AG09309 (cell line): ENCODE data around the gene IGSF10.
"Not testable (repeated sequence)": the region's sequence is repeated elsewhere in the genome, so short reads cannot be mapped to it uniquely, and the experiment has no call there.

Source experiments
- DNase-seq: peaks from one replicate; pipeline ENCODE4 v3.0.0-alpha.2; 2010; ENCODE audit warnings: low read depth
- H3K4me3 ChIP-seq: 2 replicates; pipeline ENCODE4 v1.5.1; 2011; ENCODE audit warnings: mild to moderate bottlenecking, low read depth, low read length, moderate library complexity; ENCODE audit not compliant: control insufficient read depth
- CTCF ChIP-seq: IDR thresholded peaks from 2 replicates; pipeline ENCODE4 v1.5.1; 2011; ENCODE audit warnings: mild to moderate bottlenecking, low read depth, low read length, inconsistent platforms; ENCODE audit not compliant: insufficient read depth, control insufficient read depth; ENCODE audit errors: missing control alignments

The IGSF10 gene, protein sequence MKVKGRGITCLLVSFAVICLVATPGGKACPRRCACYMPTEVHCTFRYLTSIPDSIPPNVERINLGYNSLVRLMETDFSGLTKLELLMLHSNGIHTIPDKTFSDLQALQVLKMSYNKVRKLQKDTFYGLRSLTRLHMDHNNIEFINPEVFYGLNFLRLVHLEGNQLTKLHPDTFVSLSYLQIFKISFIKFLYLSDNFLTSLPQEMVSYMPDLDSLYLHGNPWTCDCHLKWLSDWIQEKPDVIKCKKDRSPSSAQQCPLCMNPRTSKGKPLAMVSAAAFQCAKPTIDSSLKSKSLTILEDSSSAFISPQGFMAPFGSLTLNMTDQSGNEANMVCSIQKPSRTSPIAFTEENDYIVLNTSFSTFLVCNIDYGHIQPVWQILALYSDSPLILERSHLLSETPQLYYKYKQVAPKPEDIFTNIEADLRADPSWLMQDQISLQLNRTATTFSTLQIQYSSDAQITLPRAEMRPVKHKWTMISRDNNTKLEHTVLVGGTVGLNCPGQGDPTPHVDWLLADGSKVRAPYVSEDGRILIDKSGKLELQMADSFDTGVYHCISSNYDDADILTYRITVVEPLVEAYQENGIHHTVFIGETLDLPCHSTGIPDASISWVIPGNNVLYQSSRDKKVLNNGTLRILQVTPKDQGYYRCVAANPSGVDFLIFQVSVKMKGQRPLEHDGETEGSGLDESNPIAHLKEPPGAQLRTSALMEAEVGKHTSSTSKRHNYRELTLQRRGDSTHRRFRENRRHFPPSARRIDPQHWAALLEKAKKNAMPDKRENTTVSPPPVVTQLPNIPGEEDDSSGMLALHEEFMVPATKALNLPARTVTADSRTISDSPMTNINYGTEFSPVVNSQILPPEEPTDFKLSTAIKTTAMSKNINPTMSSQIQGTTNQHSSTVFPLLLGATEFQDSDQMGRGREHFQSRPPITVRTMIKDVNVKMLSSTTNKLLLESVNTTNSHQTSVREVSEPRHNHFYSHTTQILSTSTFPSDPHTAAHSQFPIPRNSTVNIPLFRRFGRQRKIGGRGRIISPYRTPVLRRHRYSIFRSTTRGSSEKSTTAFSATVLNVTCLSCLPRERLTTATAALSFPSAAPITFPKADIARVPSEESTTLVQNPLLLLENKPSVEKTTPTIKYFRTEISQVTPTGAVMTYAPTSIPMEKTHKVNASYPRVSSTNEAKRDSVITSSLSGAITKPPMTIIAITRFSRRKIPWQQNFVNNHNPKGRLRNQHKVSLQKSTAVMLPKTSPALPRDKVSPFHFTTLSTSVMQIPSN (N-terminal part only)

DNA sequence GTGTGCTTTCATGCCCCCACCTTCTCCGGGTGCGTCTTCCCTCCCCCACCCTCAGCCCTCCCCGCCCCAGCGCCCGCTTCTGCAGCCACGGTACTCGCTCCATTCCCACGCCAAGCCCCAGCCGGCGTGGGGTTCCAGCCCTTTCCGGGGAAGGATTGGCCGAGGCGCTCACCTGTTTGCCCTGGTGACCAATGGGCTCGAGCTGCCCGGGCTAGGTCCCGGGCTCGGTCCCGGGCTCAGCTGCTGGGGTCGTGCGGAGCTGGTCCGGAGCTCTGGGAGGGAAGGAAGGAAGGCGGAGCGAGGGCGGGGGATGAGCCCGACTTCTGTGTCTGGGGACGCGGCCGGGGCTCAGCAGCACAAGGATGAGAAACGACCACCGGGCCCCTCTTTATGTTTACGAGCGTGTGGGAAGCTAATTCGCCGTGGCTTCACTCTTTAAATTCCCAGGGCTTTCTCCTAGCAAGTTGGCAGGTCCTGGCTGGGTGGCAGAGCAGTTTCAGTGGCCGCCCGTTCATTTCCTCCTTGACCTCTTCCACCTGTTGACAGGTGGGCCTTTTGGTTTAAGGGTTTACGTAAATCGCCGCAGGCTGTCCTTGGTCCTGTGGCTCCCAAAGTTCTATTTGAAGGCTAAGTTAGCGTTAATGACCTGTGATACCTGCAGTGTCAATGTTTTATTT lies at the start of gene IGSF10:
Gene IGSF10, minus strand, starts transcription at position 288 of the 677 bp plus-strand sequence. CDS start 2,352 bp downstream, outside the sequence.
- H3K4me3 ChIP-seq: peak within 1 kb of the TSS; percentile 47
- DNase-seq: no peak
- no peak for TF ChIP-seq CTCF

- DNase-seq, H3K4me3 ChIP-seq: not testable (repeated sequence)
These were observed 48.7 kb upstream of the IGSF10 start for GRCh38 chr3:151509468-151510135.

DNA sequence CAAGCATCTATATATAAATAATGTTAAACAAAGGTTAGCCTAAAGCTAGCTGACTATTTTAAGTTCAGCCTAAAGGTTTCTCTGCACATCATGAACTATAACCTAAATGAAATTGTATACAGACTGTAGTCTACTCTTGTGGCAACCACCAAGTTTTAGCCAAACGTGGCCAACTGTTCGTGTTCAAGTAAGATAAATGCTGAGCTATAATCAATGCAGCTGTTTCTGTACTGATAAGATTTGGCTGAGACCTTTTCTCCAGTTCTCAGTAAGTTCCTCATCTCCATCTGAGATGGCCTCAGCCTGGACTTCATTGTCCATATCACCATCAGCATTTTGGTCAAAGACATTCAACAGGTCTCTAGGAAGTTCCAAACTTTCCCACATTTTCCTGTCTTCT lies 43.7 kb upstream of the IGSF10 start:
- DNase-seq: no peak
- no peak overlapping the region for H3K4me3 ChIP-seq
- TF ChIP-seq CTCF: no peak

DNA sequence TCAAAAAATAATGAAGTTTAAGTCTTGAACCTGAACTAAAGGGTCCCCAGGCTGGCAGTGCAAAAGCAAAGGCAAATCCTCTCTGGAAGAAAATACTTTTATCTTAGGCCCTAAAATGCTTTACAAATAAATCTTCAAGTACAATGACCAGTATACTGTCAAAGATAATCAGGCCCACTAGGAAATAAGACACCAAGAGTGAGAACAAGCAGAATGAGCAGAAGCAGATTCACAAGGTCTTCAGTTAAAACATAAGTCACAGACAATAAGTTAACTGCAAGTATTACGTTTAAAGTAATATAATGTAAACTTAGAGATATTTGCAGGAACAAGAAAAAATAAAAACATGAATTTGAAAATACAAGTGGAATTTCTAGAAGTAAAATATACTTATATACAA lies 42.2 kb upstream of the IGSF10 start:
- DNase-seq: no peak
- TF ChIP-seq CTCF: no peak
- H3K4me3 ChIP-seq: no peak overlapping the region

- no peak for TF ChIP-seq CTCF
- H3K4me3 ChIP-seq: no peak overlapping the region
- DNase-seq: no peak
These were observed 41.2 kb upstream of the IGSF10 start for GRCh38 chr3:151501923-151502632.

DNA sequence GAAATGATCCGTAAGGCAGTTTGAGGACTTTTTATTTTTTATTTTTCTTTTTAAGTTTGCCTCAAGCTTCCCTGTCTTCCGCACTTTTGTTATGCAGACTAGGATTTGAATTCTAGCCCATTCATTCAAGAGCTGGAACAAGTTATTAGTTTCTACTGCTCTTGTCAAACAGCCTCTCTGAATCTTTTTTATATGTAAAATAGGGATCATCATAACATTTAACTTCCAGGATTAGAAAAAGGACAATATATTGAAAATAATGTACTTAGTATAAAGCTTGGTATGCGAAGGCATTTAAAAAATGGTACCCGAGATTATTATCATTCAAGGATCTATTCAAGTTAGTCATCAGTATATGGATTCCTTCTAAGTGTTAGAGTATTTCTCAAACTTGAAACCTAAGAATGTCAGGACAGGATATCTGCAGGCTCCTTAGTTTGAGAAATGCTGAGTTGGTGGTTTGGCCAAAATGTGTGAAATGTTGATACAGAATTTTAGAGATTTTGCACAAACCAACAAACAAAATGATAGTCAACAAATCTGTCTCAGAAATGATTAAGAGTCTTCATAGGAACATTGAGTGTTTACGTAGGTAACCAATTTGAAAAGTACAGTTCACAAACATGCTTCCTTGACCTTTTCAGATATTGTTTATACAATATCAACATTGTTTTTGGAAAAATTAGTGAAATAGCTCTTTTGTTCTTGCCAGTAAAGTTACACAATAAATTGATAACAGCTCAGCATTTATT lies 40.5 kb upstream of the IGSF10 start:
- H3K4me3 ChIP-seq: no peak overlapping the region
- DNase-seq: no peak
- no peak for TF ChIP-seq CTCF
